Caco-2 (cell line): ENCODE measurements around the gene CYP4F3. TPM values are rescaled to one million over a fixed set of nuclear protein-coding genes. Genes with fewer than 3 reads are reported as not detected.

Experiments
- BruUV-seq: library from RNA; stranded (reverse); fragments of 400-500 nt; replicated peaks from 2 replicates; lab custom pipeline; 2021; lab: Mats Ljungman, UMichigan
- CTCF ChIA-PET: fragments of 300-600 bp; sonication (Branson Sonifier 250); formaldehyde crosslinking; loops from one replicate; lab custom pipeline; 2022; ENCODE audit warnings: antibody characterized with exemption; lab: Charles Lee
- POLR2A ChIA-PET: fragments of 300-600 bp; sonication (Branson Sonifier 250); formaldehyde crosslinking; loops from one replicate; lab custom pipeline; 2022; ENCODE audit warnings: antibody characterized with exemption; lab: Charles Lee
- DNase-seq, 2 experiments: peaks; one replicate each; pipeline versions ENCODE4 v3.0.0 to v3.0.0-alpha.2; 2020 to 2022
- H3K27me3 ChIP-seq: replicated peaks from 2 replicates; pipeline ENCODE4 v1.6.0; 2011; ENCODE audit warnings: low read length; ENCODE audit not compliant: control insufficient read depth, insufficient read depth
- H3K36me3 ChIP-seq: 2 replicates; pipeline ENCODE4 v1.5.1; 2011; ENCODE audit warnings: low read length; ENCODE audit not compliant: control insufficient read depth, insufficient read depth
- H3K4me1 ChIP-seq: fragments of 250-450 bp; sonication (Bioruptor Pico); 2 replicates; pipeline ENCODE4 v1.5.1; 2020; ENCODE audit warnings: mild to moderate bottlenecking
- H3K4me3 ChIP-seq: 2 replicates; pipeline ENCODE4 v1.5.1; 2011; ENCODE audit warnings: low read depth, mild to moderate bottlenecking, control low read depth, low read length
- H3K9me3 ChIP-seq: fragments of 250-450 bp; sonication (Bioruptor Pico); 2 replicates; pipeline ENCODE4 v1.5.1; 2020; ENCODE audit warnings: mild to moderate bottlenecking, moderate library complexity
- H3K27ac Mint-ChIP-seq: one replicate; pipeline ENCODE4 v1.8.0; 2022; ENCODE audit warnings: mixed read lengths; ENCODE audit not compliant: unreplicated experiment
- H3K27me3 Mint-ChIP-seq: one replicate; pipeline ENCODE4 v1.8.0; 2022; ENCODE audit warnings: mixed read lengths; ENCODE audit not compliant: insufficient read depth, unreplicated experiment
- H3K36me3 Mint-ChIP-seq: one replicate; pipeline ENCODE4 v1.8.0; 2022; ENCODE audit warnings: mild to moderate bottlenecking, mixed read lengths; ENCODE audit not compliant: insufficient read depth, unreplicated experiment
- H3K4me1 Mint-ChIP-seq: one replicate; pipeline ENCODE4 v1.8.0; 2022; ENCODE audit warnings: low read depth, mixed read lengths; ENCODE audit not compliant: unreplicated experiment
- H3K4me3 Mint-ChIP-seq: one replicate; pipeline ENCODE4 v1.8.0; 2022; ENCODE audit warnings: mild to moderate bottlenecking, moderate library complexity, mixed read lengths; ENCODE audit not compliant: unreplicated experiment
- H3K9me3 Mint-ChIP-seq: one replicate; pipeline ENCODE4 v1.8.0; 2022; ENCODE audit warnings: mixed read lengths; ENCODE audit not compliant: unreplicated experiment
- intact Hi-C: fragments of 100-400 bp; cut with micrococcal nuclease; formaldehyde crosslinking; loops from one replicate; pipeline ENCODE4 v1.10.0; 2022; ENCODE audit not compliant: unreplicated experiment
- total RNA-seq: library from RNA; stranded (reverse); gene quantifications from 2 replicates; pipeline ENCODE4 v1.2.3, GENCODE V29; 2022
- TF ChIP-seq, protein P1 (sequence below), 2 experiments: fragments of 200-600 bp in 1 of 2; IDR thresholded peaks; 1 replicate in 1 of 2; 2 replicates in 1 of 2; pipeline versions ENCODE4 v1.5.1 to v1.8.0; 2011 to 2022; ENCODE audit warnings: antibody characterized with exemption in 1 of 2, control low read depth in 1 of 2, inconsistent platforms in 1 of 2, low read depth in 1 of 2, low read length in 1 of 2, mild to moderate bottlenecking in 1 of 2, moderate library complexity in 1 of 2; ENCODE audit not compliant: insufficient read depth in 1 of 2, severe bottlenecking in 1 of 2, unreplicated experiment in 1 of 2

The CYP4F3 gene
- total RNA-seq, 1 experiment from 2014 or later = 0.93 TPM

GRCh38 chr19:15643387-15643786 is 2.7 kb downstream of the CYP4F3 start:
- intact Hi-C loops = no loop called here
- Histone ChIP-seq H3K4me3 (no peak overlapping the region), H3K36me3 (no peaks in the 10 kb centered on the region), H3K27me3 (no peaks in the 10 kb centered on the region), H3K9me3 (no peaks in the 10 kb centered on the region), H3K4me1 (no peaks in the 10 kb centered on the region)
- Mint-ChIP-seq H3K27me3 (peaks cover 3% of the 10 kb centered on the region), H3K36me3 (no peaks in the 10 kb centered on the region), H3K9me3 (peaks cover 12% of the 10 kb centered on the region), H3K27ac (no peak overlapping the region), H3K4me3 (no peak overlapping the region), H3K4me1 (no peaks in the 10 kb centered on the region)
- no TSS peak for BruUV-seq
- no peak for DNase-seq
- CTCF ChIA-PET = no interaction called here
- POLR2A ChIA-PET = interaction anchor here (0.7 kb wide), 1 partner anchor 48 kb away, joined by 3 read pairs; no protein-coding TSS in a partner anchor
- TF ChIP-seq, protein P1, sequence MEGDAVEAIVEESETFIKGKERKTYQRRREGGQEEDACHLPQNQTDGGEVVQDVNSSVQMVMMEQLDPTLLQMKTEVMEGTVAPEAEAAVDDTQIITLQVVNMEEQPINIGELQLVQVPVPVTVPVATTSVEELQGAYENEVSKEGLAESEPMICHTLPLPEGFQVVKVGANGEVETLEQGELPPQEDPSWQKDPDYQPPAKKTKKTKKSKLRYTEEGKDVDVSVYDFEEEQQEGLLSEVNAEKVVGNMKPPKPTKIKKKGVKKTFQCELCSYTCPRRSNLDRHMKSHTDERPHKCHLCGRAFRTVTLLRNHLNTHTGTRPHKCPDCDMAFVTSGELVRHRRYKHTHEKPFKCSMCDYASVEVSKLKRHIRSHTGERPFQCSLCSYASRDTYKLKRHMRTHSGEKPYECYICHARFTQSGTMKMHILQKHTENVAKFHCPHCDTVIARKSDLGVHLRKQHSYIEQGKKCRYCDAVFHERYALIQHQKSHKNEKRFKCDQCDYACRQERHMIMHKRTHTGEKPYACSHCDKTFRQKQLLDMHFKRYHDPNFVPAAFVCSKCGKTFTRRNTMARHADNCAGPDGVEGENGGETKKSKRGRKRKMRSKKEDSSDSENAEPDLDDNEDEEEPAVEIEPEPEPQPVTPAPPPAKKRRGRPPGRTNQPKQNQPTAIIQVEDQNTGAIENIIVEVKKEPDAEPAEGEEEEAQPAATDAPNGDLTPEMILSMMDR (IDR thresholded peaks at IDR 0.05; ENCODE audit: insufficient read depth in 1 of 2, low read depth in 1 of 2, low read length in 1 of 2, severe bottlenecking in 1 of 2, unreplicated experiment in 1 of 2) = no peak

DNA sequence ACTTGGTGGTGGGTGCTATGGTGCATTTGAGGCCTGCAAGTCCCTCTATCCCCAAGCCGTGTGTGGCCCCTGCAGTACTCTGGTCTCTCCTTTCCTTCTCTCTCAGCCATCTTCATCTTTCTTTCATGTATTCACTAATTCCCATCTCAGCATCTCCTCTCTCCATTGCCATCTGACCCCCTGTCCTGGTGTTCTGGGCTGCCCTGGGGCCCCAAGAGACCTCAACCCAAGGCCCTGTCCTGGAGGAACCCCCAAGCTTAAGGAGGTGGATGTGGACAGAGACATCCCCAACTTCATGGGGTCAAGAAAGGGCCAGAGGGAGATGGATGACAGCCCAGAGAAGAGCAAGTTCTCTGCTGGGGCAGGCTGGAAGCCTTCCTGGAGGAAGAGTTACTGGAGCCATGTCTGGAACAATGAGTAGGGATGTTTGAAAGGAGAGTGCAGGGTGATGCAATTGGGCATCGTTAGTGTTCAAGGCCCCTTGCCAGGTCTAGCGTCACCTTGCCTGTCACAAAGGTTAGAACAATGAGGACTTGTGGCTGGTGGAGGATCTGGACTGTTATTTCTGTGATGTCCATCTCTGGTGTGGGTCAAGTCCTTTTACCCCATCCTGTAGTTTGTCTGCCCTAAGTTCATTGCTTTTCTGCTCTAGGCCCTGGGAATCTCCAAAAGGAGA is 3.5 kb downstream of the CYP4F3 start:
- ChIA-PET CTCF (no interaction called here), POLR2A (no interaction called here)
- BruUV-seq = no TSS peak
- Histone ChIP-seq H3K27me3 (no peaks in the 10 kb centered on the region), H3K9me3 (no peaks in the 10 kb centered on the region), H3K4me1 (no peaks in the 10 kb centered on the region), H3K36me3 (no peaks in the 10 kb centered on the region), H3K4me3 (no peak overlapping the region)
- Mint-ChIP-seq H3K4me3 (no peak overlapping the region), H3K9me3 (peaks cover 12% of the 10 kb centered on the region), H3K27ac (no peak overlapping the region), H3K27me3 (peaks cover 3% of the 10 kb centered on the region), H3K36me3 (no peaks in the 10 kb centered on the region), H3K4me1 (no peaks in the 10 kb centered on the region)
- DNase-seq = no peak
- intact Hi-C loops = no loop called here
- TF ChIP-seq, protein P1 (IDR thresholded peaks at IDR 0.05; ENCODE audit: insufficient read depth in 1 of 2, low read depth in 1 of 2, low read length in 1 of 2, severe bottlenecking in 1 of 2, unreplicated experiment in 1 of 2) = no peak

DNA sequence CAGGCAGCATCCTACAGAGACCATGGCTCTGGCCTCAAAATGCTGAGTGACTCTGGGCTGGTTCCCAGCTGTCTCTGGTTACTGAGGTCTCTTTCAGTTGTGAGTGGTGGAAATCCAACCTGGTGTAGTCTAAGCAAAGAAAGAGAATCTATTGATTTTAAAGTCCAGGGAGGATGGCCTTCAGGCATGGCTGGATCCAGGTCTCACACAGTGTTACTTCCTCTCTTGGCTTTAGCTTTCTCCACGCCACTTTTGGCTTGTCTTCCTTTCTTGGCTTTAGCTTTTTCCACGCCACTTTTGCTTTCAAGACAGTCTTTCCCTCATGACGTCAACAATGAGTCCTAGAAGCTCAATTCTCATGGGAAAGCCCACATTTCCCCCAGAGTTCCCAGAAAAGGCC is 4.1 kb downstream of the CYP4F3 start:
- peaks cover 3% of the 10 kb centered on the region for H3K27me3 Mint-ChIP-seq
- no peak for DNase-seq
- Histone ChIP-seq H3K4me3 (no peak overlapping the region), H3K9me3 (no peaks in the 10 kb centered on the region), H3K36me3 (no peaks in the 10 kb centered on the region), H3K27me3 (no peaks in the 10 kb centered on the region), H3K4me1 (no peaks in the 10 kb centered on the region)
- intact Hi-C loops = no loop called here
- POLR2A ChIA-PET = no interaction called here
- TF ChIP-seq, protein P1 (IDR thresholded peaks at IDR 0.05; ENCODE audit: insufficient read depth in 1 of 2, low read depth in 1 of 2, low read length in 1 of 2, severe bottlenecking in 1 of 2, unreplicated experiment in 1 of 2) = no peak
- no peaks in the 10 kb centered on the region for H3K36me3 Mint-ChIP-seq
- H3K27ac Mint-ChIP-seq = no peak overlapping the region
- no peak overlapping the region for H3K4me3 Mint-ChIP-seq
- CTCF ChIA-PET = no interaction called here
- BruUV-seq = no TSS peak
- H3K9me3 Mint-ChIP-seq = peaks cover 12% of the 10 kb centered on the region
- no peaks in the 10 kb centered on the region for H3K4me1 Mint-ChIP-seq
